ENCODE results near the gene PLXNB2.

Gene PLXNB2

GRCh38 chr22:50343541-50343935 lies 36.1 kb upstream of the PLXNB2 start:
- TF ChIP-seq, protein P1, sequence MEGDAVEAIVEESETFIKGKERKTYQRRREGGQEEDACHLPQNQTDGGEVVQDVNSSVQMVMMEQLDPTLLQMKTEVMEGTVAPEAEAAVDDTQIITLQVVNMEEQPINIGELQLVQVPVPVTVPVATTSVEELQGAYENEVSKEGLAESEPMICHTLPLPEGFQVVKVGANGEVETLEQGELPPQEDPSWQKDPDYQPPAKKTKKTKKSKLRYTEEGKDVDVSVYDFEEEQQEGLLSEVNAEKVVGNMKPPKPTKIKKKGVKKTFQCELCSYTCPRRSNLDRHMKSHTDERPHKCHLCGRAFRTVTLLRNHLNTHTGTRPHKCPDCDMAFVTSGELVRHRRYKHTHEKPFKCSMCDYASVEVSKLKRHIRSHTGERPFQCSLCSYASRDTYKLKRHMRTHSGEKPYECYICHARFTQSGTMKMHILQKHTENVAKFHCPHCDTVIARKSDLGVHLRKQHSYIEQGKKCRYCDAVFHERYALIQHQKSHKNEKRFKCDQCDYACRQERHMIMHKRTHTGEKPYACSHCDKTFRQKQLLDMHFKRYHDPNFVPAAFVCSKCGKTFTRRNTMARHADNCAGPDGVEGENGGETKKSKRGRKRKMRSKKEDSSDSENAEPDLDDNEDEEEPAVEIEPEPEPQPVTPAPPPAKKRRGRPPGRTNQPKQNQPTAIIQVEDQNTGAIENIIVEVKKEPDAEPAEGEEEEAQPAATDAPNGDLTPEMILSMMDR (IDR thresholded peaks at IDR 0.05) = no peak
- peak overlapping the region; percentile 94 for H3K4me3 ChIP-seq
- H3K27ac ChIP-seq = peak overlapping the region; percentile 62 to 87
- DNase-seq (ENCODE audit: low spot score) = no peak

DNA sequence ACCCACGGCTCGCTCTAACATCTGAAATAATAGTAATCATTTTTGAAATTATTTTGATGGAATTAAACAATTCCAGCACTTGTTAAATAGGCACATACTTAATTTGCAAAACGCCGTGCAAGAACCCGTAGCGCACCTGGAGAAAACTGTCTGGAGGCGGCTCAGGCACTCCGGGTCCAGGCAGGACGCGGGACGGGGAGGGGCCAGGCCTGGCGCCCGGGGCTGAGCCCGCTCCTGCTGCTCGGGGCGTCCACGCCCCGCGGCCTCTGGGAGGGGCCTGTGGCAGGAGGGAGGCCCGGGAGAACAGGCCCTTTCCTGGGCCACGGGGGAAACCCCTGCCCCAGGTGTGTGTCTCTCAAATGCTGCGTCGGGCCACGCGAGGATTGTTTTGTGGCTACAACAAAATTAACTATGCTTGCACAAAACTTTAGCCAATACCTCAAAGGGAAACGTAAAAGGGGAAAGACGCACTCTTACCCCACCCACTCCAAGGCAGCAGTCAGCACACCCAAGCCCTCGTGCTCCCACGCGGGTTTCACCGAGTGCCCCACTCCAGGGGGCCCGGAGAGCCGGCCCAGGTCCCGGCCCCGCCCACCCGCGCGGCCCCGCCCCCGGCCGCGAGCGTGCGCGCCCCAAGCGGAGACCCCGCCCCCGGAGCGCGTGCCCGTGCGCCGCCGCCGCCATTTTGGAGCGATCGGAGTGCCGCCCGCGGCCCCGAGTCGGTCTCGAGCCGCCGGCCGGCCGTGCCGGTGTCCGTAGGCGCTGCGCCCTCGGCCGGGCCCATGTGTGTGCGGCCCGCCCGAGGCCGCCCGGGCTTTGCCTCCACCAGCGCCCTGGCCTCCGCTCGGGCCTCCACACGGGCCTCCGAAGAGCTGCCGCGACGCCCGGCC lies 35.5 kb upstream of the PLXNB2 start, which contains the start of gene PPP6R2:
Gene PPP6R2 (plus strand): TSS at position 677 of the 890 bp plus-strand sequence. CDS start 50,582 bp downstream, outside the sequence.
- Histone ChIP-seq H3K4me3 (peak within 1 kb of the TSS; percentile 94), H3K27ac (peak within 1 kb of the TSS; percentile 62 to 87)
- TF ChIP-seq, protein P1 (IDR thresholded peaks at IDR 0.05) = no peak
- DNase-seq (ENCODE audit: low spot score) = peak; percentile 82

- peak; percentile 88 for DNase-seq (ENCODE audit: low spot score)
- TF ChIP-seq, protein P1 (IDR thresholded peaks at IDR 0.05) = peak; percentile 94
- Histone ChIP-seq H3K27ac (peak overlapping the region in 1 of 2 donors; percentile 87), H3K4me3 (peak overlapping the region; percentile 94)
These were observed 34.7 kb upstream of the PLXNB2 start for GRCh38 chr22:50341977-50342650.

GRCh38 chr22:50339945-50340879 lies 32.8 kb upstream of the PLXNB2 start:
- no peak for DNase-seq (ENCODE audit: low spot score)
- H3K4me3 ChIP-seq = no peak overlapping the region
- no peak overlapping the region for H3K27ac ChIP-seq
- TF ChIP-seq, protein P1 (IDR thresholded peaks at IDR 0.05) = no peak

- TF ChIP-seq, protein P1 (IDR thresholded peaks at IDR 0.05) = no peak
These were observed 31.5 kb upstream of the PLXNB2 start for GRCh38 chr22:50338860-50339462.

DNA sequence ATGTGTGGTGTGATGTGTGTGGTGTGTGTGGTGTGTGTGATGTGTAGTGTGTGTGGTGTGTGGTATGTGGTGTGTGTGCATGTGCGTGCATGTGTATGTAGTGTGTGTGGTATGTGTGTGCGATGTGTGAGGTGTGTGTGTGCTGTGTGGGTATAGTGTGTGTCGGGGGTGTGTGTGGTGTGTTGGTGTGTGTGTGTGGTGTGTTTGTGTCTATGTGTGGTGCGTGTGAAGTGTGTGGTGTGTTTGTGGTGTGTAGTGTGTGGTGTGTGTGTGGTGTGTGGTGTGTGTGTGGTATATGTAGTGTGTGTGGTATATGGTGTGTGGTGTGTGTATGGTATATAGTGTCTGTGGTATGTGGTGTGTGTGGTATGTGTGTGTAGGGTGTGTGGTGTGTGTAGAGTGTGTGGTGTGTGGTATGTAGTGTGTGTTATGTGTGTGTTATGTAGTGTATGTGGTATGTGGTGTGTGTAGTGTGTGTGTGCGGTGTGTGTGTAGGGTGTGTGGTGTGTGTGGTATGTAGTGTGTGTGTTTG lies 30.7 kb upstream of the PLXNB2 start:
- no peak overlapping the region for H3K27ac ChIP-seq
- TF ChIP-seq, protein P1 (IDR thresholded peaks at IDR 0.05) = no peak
- H3K4me3 ChIP-seq = no peak overlapping the region
- DNase-seq (ENCODE audit: low spot score) = no peak

More at GRCh38 chr22:50338860-50339462, 31.5 kb upstream of the PLXNB2 start:
- no peak overlapping the region for H3K27ac ChIP-seq
- DNase-seq (ENCODE audit: low spot score) = no peak
- H3K4me3 ChIP-seq = no peak overlapping the region

All from coronary artery (tissue), 2 donors.